Neural cell (in vitro differentiated cells): ENCODE results near the gene HOXD3.

Experiments
- CTCF ChIP-seq: fragments of 450-650 bp; IDR thresholded peaks from 2 replicates; pipeline ENCODE4 v1.5.1; 2014; ENCODE audit warnings: antibody characterized with exemption, mild to moderate bottlenecking, moderate library complexity; ENCODE audit not compliant: poor library complexity, severe bottlenecking
- SMC3 ChIP-seq: fragments of 450-650 bp; conservative IDR thresholded peaks from 2 replicates; pipeline ENCODE4 v1.6.1; 2014; ENCODE audit warnings: antibody characterized with exemption, mild to moderate bottlenecking, moderate library complexity; ENCODE audit not compliant: poor library complexity

GRCh38 chr2:176109946-176110345, 47.2 kb upstream of the HOXD3 start:
- TF ChIP-seq SMC3: no peak
- TF ChIP-seq CTCF: no peak
